ENCODE measurements around the gene FAH. TPM values are rescaled to one million over a fixed set of nuclear protein-coding genes. Genes with fewer than 3 reads are reported as not detected.

Gene FAH
- total RNA-seq, 4 donors from 2014 or later: 7.9 to 26.0 (median 10.1) TPM

- no peak overlapping the region for H3K27ac ChIP-seq
- TF ChIP-seq EP300 (IDR thresholded peaks at IDR 0.05) (no peak), POLR2A (IDR thresholded peaks at IDR 0.05) (no peak), POLR2AphosphoS5 (IDR thresholded peaks at IDR 0.05) (no peak), CTCF (IDR thresholded peaks at IDR 0.05) (no peak)
- WGBS, 2 donors (ENCODE audit: low coverage in 1 of 2): 88 to 100% methylated on average over 1 of the region's 1 CpG
- peaks cover 0 to 5% of the 10 kb centered on the region in 2 donors for H3K36me3 ChIP-seq
- no peaks in the 10 kb centered on the region for H3K9me3 ChIP-seq
- no peaks in the 10 kb centered on the region for H3K27me3 ChIP-seq
- H3K4me1 ChIP-seq: no peaks in the 10 kb centered on the region
- ATAC-seq: no peak
- H3K4me3 ChIP-seq: no peak overlapping the region
Measured at GRCh38 chr15:80194186-80194585, 41.4 kb downstream of the FAH start.

- Histone ChIP-seq H3K9me3 (no peaks in the 10 kb centered on the region), H3K27me3 (no peaks in the 10 kb centered on the region), H3K4me1 (no peaks in the 10 kb centered on the region), H3K4me3 (no peak overlapping the region), H3K27ac (no peak overlapping the region), H3K36me3 (peaks cover 0 to 5% of the 10 kb centered on the region in 2 donors)
- no peak for ATAC-seq
- 78% methylated on average over 1 of the region's 1 CpG for whole genome bisulfite sequencing, 2 donors (ENCODE audit: low coverage in 1 of 2)
- TF ChIP-seq POLR2A (IDR thresholded peaks at IDR 0.05) (no peak), CTCF (IDR thresholded peaks at IDR 0.05) (no peak), EP300 (IDR thresholded peaks at IDR 0.05) (no peak), POLR2AphosphoS5 (IDR thresholded peaks at IDR 0.05) (no peak)
Measured at GRCh38 chr15:80194914-80195313, 42.1 kb downstream of the FAH start.

GRCh38 chr15:80199366-80199765 is 46.6 kb downstream of the FAH start:
- TF ChIP-seq EP300 (IDR thresholded peaks at IDR 0.05) (no peak), POLR2AphosphoS5 (IDR thresholded peaks at IDR 0.05) (no peak), POLR2A (IDR thresholded peaks at IDR 0.05) (no peak), CTCF (IDR thresholded peaks at IDR 0.05) (no peak)
- Histone ChIP-seq H3K4me3 (no peak overlapping the region), H3K36me3 (peaks cover 0 to 5% of the 10 kb centered on the region in 2 donors), H3K27me3 (peaks cover 17% of the 10 kb centered on the region), H3K27ac (no peak overlapping the region), H3K4me1 (no peaks in the 10 kb centered on the region), H3K9me3 (no peaks in the 10 kb centered on the region)
- WGBS, 2 donors (ENCODE audit: low coverage in 1 of 2): 25 to 33% methylated on average over 1 of the region's 2 CpGs
- ATAC-seq: no peak

- Histone ChIP-seq H3K27ac (no peak overlapping the region), H3K4me3 (no peak overlapping the region), H3K4me1 (no peaks in the 10 kb centered on the region), H3K9me3 (no peaks in the 10 kb centered on the region), H3K27me3 (peaks cover 17% of the 10 kb centered on the region), H3K36me3 (peaks cover 0 to 5% of the 10 kb centered on the region in 2 donors)
- TF ChIP-seq CTCF (IDR thresholded peaks at IDR 0.05): no peak
- no peak for TF ChIP-seq POLR2A (IDR thresholded peaks at IDR 0.05)
- TF ChIP-seq POLR2AphosphoS5 (IDR thresholded peaks at IDR 0.05): no peak
- TF ChIP-seq EP300 (IDR thresholded peaks at IDR 0.05): no peak
- no peak for ATAC-seq
- WGBS, 2 donors (ENCODE audit: low coverage in 1 of 2): 80 to 89% methylated on average over 1 of the region's 3 CpGs
Measured at GRCh38 chr15:80199869-80200268, 47.1 kb downstream of the FAH start.

GRCh38 chr15:80201256-80202015 is 48.6 kb downstream of the FAH start:
- Histone ChIP-seq H3K4me3 (no peak overlapping the region), H3K36me3 (peaks cover 0 to 5% of the 10 kb centered on the region in 2 donors), H3K9me3 (no peaks in the 10 kb centered on the region), H3K4me1 (no peaks in the 10 kb centered on the region), H3K27me3 (peaks cover 17% of the 10 kb centered on the region), H3K27ac (no peak overlapping the region)
- 76 to 83% methylated on average over 5 to 9 of the region's 26 CpGs for WGBS, 2 donors (ENCODE audit: low coverage in 1 of 2)
- ATAC-seq: no peak
- TF ChIP-seq EP300 (IDR thresholded peaks at IDR 0.05): no peak
- no peak for TF ChIP-seq POLR2A (IDR thresholded peaks at IDR 0.05)
- TF ChIP-seq POLR2AphosphoS5 (IDR thresholded peaks at IDR 0.05): no peak
- no peak for TF ChIP-seq CTCF (IDR thresholded peaks at IDR 0.05)
